GM12892 (cell line): Measurements from ENCODE around the gene FLG2.
"Not testable (repeated sequence)": the region's sequence is repeated elsewhere in the genome, so short reads cannot be mapped to it uniquely, and the experiment has no call there.

ENCODE experiments used
- DNase-seq: peaks from one replicate; pipeline ENCODE4 v3.0.0; 2011; ENCODE audit not compliant: insufficient read length
- FAIRE-seq: peaks from 2 replicates; lab custom pipeline; 2011; peaks lifted over from hg19 to GRCh38; lab: Jason Lieb, UNC
- POLR2A ChIP-seq: IDR thresholded peaks from 2 replicates; pipeline ENCODE4 v1.6.1; 2011; ENCODE audit warnings: low read depth, low read length, control low read depth
- POLR2AphosphoS5 ChIP-seq: IDR thresholded peaks from 2 replicates; pipeline ENCODE4 v1.6.1; 2011; ENCODE audit warnings: low read depth, low read length, control low read depth
- TAF1 ChIP-seq: IDR thresholded peaks from 2 replicates; pipeline ENCODE4 v1.6.1; 2011; ENCODE audit warnings: low read depth, mild to moderate bottlenecking, control low read depth, low read length, borderline replicate concordance

Gene FLG2

GRCh38 chr1:152309955-152310354 lies 49.9 kb downstream of the FLG2 start:
- DNase-seq (no peak), FAIRE-seq (no peak)
- TF ChIP-seq TAF1 (no peak), POLR2AphosphoS5 (no peak), POLR2A (no peak)

GRCh38 chr1:152309320-152309901 lies 50.4 kb downstream of the FLG2 start:
- FAIRE-seq, DNase-seq: not testable (repeated sequence)

GRCh38 chr1:152308758-152309157 lies 51.0 kb downstream of the FLG2 start:
- DNase-seq, FAIRE-seq: not testable (repeated sequence)

GRCh38 chr1:152307970-152308369 lies 51.8 kb downstream of the FLG2 start:
- FAIRE-seq, DNase-seq: not testable (repeated sequence)

GRCh38 chr1:152306123-152306522 lies 53.7 kb downstream of the FLG2 start:
- not testable (repeated sequence) for FAIRE-seq, DNase-seq

- not testable (repeated sequence) for DNase-seq, FAIRE-seq
Observed at GRCh38 chr1:152304773-152305172, 55.0 kb downstream of the FLG2 start.

GRCh38 chr1:152303139-152303872 lies 56.5 kb downstream of the FLG2 start:
- FAIRE-seq, DNase-seq: not testable (repeated sequence)
